Right renal cortex interstitium (tissue), 3 donors: ENCODE measurements around the gene DCTN3. TPM values are rescaled to one million over a fixed set of nuclear protein-coding genes. Genes with fewer than 3 reads are reported as not detected.

Source experiments
- DNase-seq, 3 donors: peaks; one replicate each; pipeline ENCODE4 v3.0.0-alpha.2; 2013; ENCODE audit warnings: low read depth in 3 of 3, low spot score in 2 of 3
- polyA plus RNA-seq, 3 donors: library from polyadenylated mRNA; unstranded; fragments of 120-200 nt; gene quantifications; one replicate each; pipeline ENCODE4 v1.2.1, GENCODE V29; 2013; ENCODE audit not compliant: insufficient read length in 3 of 3

The DCTN3 gene
- polyA plus RNA-seq, result 10 to 100 TPM; 90.0 to 99.4 (median 96.9) TPM

DNA sequence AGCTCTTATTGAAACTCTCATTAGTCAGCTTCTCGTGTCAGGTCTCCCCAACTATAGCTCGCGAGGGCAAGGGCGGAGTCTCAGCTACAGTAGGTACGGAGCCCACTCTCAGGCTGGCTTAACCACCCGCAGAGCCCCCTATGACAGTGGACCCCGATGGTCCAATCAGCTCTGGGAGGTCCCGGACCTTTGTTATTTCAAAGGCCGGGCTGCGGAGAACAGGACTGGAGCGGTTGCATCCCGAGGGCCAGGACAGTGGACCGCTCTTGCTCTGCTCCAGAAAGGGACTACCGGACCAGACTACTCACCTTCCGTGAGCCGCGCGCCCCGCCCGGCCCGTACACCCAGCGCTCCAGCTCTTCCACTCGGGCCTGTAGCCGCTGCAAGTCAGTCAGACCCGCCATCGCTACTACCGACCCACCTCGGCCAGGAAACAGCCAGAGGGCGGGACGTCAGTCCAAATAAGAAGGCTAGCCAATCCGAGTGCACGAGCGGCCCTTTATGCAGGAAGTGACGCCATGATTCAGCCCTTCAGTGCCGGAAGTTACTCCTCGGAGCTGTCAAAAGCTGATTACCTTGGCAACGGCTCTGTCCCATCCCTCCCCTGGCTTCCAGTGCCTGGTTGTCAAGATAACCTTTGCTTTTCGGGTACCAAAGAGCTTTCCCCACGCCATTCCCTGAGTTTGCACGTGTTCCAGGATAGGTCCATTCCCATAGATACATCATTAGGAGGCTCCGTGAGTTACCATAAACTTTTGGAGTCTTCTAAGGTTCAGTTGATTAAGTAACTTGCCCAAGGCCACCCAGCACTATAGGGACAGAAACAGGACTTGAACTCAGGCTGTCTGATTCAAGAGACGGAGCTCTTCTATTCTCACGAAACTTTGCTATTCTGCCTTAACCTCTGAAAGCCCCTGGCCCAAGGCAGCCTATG lies at the start of gene DCTN3:
DCTN3 (minus strand) TSS at position 435 of the 934 bp plus-strand sequence; CDS start at position 404, 31 bp downstream.
- DNase-seq, result peak; percentile 87 to 90 (median 88)

DNA sequence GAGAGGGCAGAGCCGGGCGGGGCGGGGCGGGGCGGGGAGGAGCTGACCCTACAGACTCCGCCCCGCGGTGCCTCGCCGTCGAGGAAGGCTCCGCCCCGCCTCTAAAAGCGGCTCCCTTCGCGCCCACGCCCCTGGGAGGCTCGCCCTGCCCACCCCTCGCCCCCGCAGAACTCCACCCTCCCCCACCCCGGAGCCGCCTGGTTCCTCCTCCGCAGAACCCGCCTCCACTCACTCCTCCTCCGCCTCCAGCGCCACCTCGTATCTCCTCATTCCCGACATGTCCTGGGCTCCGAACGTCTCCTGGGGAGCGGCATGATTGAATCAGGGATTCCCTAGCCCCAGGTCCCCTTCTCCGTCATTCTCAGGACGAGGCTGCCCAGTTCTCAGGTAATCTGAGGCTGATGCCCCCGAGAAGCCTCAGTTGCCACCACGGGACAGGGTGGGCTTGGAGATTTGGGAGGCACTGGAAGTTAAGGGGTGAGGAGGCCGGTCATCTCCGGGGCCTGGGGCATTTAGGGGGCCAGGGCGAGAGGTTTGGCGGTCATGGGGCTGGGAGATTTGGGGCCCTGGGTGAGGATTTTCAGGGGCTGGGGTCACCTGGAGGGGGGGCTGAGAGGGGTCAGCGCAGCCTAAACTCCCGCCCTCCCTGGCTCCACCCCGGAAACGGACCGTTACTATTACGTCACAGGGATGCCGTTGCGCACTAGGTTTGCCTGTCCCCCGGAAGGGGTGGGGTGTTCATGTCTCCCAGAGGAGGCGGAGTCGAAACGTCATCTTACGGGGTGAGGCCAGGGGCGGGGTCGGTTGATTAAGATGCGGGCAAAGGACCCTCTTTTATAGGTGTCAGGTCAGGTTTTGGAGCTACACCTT lies 45.3 kb upstream of the DCTN3 start:
- peak; percentile 88 to 91 (median 89) for DNase-seq

DNA sequence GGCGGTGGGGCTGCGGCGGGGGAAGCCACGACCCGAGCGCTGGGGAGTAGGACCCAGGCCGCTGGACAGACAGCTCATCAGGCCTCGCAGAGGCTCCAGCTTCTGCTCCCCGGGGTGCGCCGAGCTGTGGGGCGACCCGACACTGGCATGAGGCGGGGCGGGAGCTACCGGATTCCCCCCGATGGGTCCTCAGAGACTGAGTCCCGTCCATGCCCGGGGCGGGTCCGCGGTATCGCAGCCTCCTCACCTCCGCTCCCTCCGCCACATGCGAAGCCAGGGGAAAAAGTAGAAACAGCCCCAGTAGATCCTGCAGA lies 44.7 kb upstream of the DCTN3 start:
- DNase-seq, result no peak

DNA sequence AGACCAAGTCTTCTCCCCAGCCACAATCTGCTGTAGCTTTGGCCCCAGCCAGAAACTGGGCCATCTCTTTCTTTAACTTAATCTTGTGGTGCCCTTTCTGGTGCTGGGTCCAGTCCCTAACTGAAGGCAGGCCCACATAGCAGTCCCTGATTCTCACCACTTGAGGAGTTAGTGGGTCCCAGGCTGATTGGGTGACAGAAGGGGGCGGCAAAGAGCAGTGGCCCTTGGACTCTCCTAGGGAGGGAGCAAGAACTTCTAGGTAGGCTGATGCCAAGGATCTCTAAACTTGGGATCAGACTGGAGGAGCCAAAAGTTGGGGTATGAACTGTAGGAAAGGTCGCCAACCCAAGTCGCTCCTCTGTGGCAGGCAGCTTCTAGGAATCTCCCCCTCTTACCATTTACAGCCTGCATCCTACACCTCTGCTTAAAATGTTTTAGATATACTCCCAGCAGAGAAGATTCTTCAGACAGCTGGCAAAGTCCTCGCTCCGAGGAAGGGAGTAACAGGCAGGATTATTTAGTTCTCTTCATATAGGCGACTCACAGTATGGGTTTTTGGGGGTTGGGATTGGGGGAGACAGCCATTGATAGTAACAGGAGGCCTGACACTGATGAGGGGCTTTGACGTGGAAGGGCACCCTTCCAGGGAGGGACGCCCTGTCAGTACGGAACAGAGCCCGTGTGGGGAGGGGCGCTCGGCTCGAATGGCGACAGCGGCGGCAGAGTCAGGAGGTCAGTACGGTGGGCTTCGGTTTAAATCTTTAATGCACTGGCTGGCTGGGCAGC lies 44.2 kb upstream of the DCTN3 start:
- no peak for DNase-seq

DNA sequence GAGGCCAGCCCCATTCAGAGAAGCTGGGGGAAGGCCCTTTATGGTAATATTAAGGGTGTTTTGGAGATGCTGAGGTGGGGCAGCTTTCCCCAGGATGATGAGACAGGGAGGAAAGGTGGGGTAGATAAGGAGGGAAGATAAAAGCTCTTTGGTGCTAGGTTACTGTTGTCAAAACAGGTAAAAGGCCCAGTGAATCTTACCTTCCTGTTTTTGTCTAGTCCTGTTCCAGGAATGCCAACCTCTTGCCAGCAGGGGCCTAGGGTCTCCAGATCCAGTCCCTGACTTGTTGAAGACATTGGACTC lies 43.0 kb upstream of the DCTN3 start:
- DNase-seq, result no peak

DNA sequence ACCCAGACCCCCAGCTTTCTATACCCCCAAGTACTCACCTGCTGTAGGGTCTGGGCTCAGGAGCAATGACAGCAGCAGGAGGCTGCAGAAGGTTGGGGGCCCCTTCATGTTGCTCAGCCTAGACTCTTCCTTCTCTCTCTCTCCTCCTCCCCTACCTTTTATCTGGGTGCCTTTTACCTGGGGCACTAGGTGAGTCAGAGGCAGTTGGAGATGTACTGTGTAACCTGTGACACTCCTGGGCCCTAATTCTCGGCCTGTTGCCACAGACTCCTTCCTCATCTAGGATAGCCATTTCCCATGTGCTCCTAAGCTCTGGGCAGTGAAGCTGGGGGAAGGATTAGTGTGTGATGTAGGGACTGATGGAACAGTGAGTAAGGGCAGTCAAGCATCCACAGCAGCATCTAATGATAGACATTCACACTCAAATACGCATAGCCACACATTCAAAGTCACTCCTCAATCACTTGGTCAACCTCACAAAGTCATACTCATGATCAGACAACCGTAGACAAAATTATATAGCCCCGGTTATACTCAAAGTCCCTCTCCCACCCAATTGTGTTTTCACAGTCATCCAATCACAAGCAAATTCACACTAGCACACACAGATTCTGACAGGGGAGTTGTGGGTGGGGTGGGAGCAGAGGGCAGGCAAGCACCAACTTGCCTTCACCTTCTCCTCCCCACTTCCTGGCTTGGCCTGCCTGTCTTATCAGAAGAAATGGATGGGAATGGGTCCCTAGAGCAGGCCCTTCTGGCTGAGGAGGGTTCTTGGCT lies 42.4 kb upstream of the DCTN3 start, which contains the start of gene CCL27:
CCL27 (minus strand) TSS at position 132 of the 777 bp plus-strand sequence; CDS start at position 108, 24 bp downstream.
- DNase-seq, result no peak

DNA sequence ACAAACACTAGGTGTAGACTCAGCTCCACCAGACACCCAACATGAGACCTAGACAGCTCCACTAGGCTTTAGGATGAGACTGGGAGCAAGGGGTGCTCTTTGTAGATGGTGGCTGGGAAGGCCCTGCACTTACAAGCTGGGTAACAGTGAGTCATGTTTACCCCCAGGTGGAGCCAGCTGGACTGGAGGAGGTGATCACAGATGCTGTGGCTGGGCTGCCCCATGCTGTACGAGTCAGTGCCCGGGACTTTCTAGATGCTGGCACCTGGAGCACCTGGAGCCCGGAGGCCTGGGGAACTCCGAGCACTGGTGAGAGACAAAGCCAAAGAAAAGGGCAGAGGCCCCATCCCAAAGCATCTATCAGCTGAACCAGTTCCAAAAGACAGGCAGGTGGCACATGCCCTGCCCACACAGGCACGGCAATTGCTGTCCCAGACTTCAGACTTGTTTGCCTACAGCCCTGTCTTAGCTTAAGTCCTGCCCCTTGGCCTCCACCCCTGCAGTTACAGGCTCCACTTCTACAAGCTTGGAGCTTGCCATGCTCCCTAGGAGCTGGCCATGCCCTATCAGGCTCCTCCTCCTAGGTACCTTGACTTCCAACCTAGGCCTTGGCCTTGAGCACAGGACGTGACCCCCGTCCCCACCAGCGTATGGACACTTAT lies 39.4 kb upstream of the DCTN3 start:
- no peak for DNase-seq

DNA sequence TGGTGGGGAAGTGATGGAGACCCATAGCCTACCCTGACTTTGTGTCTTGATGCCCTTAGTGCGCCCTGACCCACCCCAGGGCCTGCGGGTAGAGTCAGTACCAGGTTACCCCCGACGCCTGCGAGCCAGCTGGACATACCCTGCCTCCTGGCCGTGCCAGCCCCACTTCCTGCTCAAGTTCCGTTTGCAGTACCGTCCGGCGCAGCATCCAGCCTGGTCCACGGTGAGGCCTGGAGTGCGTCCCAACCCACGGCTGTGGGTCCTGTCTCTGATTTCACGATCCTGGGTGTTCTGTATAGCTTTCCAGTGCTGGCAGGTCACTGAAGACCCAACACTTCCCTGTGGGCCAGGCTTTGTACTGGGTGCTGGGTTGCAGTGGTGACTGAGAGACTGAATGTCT lies 38.2 kb upstream of the DCTN3 start:
- DNase-seq, result no peak

DNA sequence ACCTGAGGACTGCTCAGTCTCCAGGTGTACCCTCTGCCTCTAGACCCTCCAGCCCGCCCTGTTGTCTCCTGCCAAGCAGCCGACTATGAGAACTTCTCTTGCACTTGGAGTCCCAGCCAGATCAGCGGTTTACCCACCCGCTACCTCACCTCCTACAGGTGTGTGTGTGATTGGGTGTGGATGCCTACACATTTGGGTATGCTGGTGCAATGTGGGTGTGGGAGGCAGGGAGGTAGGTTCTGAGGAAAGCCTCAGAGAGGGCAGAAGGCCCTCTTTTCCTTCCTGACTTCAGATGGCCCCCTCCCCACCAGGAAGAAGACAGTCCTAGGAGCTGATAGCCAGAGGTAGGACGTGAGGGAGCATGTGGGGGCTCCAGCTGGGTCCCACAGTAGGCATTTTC lies 36.7 kb upstream of the DCTN3 start:
- DNase-seq, result no peak

DNA sequence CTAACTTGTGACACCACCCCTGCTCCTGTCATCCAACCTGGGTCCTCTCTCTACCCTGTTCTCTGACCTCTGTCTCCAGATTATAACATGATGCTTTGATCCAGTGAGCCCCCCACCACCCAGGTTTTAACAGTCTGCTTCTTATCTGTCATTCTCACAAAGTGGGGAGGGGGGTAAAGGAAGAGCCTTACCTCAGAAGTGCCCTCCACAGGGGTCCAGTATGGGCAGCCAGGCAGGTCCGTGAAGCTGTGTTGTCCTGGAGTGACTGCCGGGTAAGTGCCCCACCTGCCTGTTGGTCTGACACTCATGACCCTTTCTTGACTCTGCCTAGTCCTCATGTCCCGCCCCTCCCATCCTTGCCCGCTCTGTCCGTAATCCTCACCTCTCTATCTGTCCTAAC lies 35.1 kb upstream of the DCTN3 start:
- DNase-seq, result no peak

DNA sequence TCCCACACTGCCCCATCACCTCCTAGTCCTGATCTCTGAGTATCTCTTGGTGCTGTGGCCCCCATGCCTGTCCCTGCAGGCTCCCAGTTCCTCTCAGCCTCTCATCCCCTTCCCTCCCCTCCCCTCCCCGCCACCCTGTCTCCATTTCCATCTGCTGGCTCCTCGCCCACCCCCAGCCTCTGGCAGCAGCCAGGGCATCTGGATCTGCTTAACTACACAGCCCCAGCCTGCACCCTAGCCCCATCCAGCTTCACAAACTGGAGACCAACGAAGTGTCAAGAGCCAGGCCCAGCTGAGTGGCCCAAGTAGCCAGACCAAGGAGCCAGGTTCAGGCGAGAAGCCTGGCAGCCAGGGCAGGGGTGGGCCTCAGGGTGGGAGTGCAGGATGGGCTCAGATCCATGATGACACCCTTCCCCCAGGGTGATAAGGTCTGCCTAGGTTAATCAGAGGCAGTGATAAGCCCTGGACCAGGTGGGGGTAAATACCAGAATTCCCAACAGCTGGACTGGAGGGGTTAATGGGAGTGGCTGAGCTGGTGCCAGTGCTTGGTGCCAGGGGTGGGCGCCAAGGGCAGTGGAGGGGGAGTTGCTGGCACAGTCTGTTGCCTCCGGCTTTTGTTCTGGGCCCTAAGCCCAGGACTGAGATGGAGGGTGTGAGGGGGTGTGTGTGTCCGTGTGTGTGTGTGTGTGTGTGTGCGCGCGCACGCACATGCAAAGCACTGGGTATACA lies 34.2 kb upstream of the DCTN3 start:
- DNase-seq, result no peak

DNA sequence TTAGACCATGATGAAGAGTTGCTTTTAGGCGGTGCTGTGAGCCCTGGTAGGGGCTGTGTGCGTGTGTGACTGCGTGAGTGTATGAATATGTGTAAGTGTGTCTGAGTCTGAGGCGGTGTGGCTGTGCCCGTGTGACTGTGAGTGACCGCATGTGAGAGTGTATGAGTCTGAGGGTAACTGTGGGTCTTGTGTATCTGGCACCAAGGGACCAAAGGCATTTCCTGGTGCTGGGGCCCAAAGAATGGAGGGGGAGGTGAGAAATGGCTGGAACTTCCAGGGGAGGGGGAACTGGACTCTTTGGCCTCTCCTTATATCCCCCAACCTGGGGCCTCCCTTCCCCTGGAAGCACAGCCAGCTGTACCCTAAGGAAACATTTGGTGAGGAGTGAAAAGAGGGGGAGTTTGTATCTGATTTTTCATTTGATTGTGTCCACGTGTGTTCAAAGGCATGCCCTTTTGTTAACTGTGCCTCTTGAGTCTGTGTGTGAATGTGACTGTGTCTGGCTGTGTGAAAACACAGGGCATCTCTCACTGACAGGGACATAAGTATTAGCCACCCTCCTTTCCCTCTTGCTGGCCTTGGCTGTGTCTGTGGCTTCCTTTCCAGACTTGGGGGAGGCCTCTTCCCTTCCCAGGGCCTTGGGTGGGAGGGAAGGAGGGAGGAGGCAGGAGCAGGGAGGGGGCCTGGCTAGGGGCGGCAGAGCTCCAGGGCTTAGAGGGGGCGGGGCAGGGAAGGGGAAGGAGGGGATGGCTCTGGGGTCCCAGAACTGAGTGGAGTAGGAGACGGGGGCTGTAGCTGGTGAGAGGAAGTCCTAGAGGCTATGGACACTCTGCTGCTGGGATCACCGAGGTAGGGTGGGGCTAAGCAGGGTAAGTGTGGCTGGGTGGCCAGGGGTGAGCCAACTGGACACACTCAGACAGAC lies 33.1 kb upstream of the DCTN3 start:
- DNase-seq, result no peak

DNA sequence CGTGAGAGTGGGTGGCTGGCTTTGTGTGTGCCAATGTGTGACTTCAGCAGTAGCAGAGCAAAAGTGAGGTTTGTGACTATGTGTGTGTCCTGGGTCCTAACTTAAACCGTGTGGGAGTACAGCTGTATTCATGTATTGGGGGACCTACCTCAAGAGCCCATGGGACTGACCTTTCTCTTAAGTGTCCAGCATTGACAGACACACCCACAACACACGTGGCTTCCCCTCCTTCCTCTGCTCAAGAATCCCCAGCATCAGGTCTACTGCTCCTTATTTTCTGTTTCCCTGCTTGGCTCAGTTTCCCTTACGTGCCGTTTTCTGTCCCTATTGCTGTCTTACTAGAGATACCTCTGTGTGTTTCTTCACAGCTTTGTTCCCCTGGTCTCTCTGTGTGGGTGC lies 32.3 kb upstream of the DCTN3 start:
- no peak for DNase-seq

DNA sequence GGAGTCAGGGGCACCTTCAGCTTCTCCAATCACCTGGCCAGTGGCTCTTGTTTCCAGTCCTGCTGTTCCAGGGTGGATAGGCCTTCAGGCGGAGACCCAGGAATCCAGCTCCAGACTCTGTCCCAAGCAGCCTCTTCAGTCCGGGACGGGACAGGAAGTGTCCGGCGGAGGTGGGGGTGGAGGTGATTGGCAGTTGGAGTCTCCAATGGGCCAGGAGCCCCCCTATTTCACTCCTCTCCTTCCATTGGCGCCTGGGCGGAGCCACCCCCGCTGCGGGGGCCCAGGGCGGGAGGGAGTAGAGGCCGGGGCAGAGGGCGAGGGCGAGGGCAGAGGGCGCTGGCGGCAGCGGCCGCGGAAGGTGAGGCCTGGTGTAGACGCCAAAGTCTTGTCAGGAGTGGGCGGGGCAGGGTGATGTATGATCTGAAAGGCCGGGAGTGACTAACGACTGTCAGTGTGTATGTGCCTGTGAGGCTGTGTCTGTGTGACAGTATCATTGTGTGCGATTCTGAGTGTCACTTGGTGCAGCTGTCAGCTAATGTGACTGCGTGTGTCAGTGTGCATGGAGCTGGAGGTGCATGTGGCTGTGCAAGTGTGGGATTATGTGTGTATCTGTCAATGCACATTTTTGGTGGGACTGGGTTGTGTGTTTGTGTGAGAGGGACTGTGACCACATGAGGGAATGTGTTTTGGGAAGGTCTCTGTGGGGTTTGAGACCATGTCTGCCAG lies 31.7 kb upstream of the DCTN3 start, which contains the start of gene IL11RA:
IL11RA (plus strand) TSS at position 310 of the 726 bp plus-strand sequence. CDS start 3,033 bp downstream, outside the sequence.
- no peak for DNase-seq

DNA sequence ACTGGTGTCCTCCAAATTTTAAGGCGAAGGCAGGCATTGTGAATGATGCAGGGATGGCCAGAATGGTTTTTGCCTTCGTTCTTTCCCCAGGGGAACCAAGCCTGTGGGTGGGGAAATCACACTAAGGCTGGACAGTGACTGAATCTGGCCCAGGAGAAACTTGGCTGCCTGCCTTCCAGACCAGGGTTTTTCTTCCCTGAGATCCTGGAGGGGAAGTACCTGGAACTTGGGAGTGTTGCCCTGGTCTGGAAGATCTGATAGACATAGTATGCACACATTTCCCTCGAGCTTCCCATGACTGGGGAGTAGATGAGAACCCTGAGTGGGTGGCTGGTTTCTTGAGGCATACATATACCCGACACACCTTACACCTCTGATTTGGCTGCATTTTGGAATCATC lies 31.0 kb upstream of the DCTN3 start:
- DNase-seq, result no peak

DNA sequence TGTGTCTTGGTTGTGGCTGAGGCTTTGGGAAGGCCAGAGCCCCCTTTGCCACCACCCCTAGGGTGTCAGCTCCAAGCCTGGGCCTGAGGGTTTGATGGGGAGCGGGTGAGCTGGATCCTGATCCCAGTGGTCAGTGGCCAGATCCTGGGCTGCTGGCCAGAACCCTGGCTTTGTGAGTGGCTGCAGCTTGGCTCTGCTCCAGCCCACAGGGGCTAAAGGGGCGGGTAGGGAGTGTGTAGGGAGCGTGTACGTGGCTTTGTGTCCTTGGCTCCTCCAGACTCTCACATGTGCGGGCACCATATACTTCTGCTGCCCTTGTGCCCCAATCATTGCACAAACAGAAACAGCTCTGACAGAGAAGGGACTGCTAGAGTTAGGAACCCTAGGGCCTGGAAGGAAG lies 30.5 kb upstream of the DCTN3 start:
- no peak for DNase-seq

DNA sequence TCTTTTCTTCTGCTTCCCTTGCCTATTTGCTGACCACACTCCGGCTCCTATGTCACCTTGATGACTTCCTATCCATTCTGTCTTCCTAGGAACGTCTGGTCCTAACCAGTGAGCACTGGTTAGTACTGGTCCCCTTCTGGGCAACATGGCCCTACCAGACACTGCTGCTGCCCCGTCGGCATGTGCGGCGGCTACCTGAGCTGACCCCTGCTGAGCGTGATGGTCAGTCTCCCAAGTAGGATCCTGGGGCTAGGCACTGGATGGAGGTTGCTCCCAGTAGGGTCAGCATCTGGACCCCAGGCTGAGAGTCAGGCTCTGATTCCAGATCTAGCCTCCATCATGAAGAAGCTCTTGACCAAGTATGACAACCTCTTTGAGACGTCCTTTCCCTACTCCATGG lies 28.4 kb upstream of the DCTN3 start:
- DNase-seq, result no peak
